ENCODE data around the gene SLC2A9. TPM values are rescaled to one million over a fixed set of nuclear protein-coding genes. Genes with fewer than 3 reads are reported as not detected.

The SLC2A9 gene
- total RNA-seq, 4 donors from 2014 or later, result 5.6 to 10.5 (median 6.5) TPM

GRCh38 chr4:10023806-10024205 is 2.5 kb upstream of the SLC2A9 start:
- intact Hi-C loops (cut with DNase I), result no loop called here
- DNase-seq (ENCODE audit: extremely low spot score), result no peak
- Histone ChIP-seq H3K4me3 (no peak overlapping the region), H3K36me3 (no peaks in the 10 kb centered on the region), H3K27me3 (no peaks in the 10 kb centered on the region), H3K9me3 (no peaks in the 10 kb centered on the region), H3K27ac (replicated peaks in 1 of 4) (peak overlapping the region; percentile 13 to 47 (median 38)), H3K4me1 (peaks cover 34 to 42% (median 35%) of the 10 kb centered on the region in 4 donors)
- WGBS, result 71% methylated on average over 7 of the region's 7 CpGs
- TF ChIP-seq POLR2AphosphoS5 (IDR thresholded peaks at IDR 0.05), result no peak
- TF ChIP-seq CTCF (IDR thresholded peaks at IDR 0.05), result no peak
- no peak for TF ChIP-seq POLR2A (IDR thresholded peaks at IDR 0.05; ENCODE audit: low read depth)
- TF ChIP-seq EP300 (IDR thresholded peaks at IDR 0.05), result no peak

GRCh38 chr4:10023050-10023419 is 1.7 kb upstream of the SLC2A9 start:
- no peak for TF ChIP-seq EP300 (IDR thresholded peaks at IDR 0.05)
- no peak for TF ChIP-seq POLR2AphosphoS5 (IDR thresholded peaks at IDR 0.05)
- peaks cover 40 to 47% (median 41%) of the 10 kb centered on the region in 4 donors for H3K4me1 ChIP-seq
- H3K36me3 ChIP-seq, result no peaks in the 10 kb centered on the region
- no peak for DNase-seq (ENCODE audit: extremely low spot score)
- intact Hi-C loops (cut with DNase I), result no loop called here
- H3K4me3 ChIP-seq, result no peak overlapping the region
- peak overlapping the region in 2 of 4 donors; percentile 6 to 7 for H3K27ac ChIP-seq (replicated peaks in 1 of 4)
- no peaks in the 10 kb centered on the region for H3K27me3 ChIP-seq
- WGBS, result 80% methylated on average over 5 of the region's 5 CpGs
- H3K9me3 ChIP-seq, result no peaks in the 10 kb centered on the region

GRCh38 chr4:10022346-10023049 is 1.2 kb upstream of the SLC2A9 start:
- H3K27ac ChIP-seq (replicated peaks in 1 of 4), result peak overlapping the region in 3 of 4 donors; percentile 83 to 90 (median 88)
- no peaks in the 10 kb centered on the region for H3K9me3 ChIP-seq
- no peaks in the 10 kb centered on the region for H3K27me3 ChIP-seq
- no peak for DNase-seq (ENCODE audit: extremely low spot score)
- H3K36me3 ChIP-seq, result no peaks in the 10 kb centered on the region
- H3K4me3 ChIP-seq, result no peak overlapping the region
- TF ChIP-seq POLR2AphosphoS5 (IDR thresholded peaks at IDR 0.05), result no peak
- intact Hi-C loops (cut with DNase I), result no loop called here
- 78% methylated on average over 14 of the region's 14 CpGs for WGBS
- peaks cover 42 to 47% (median 44%) of the 10 kb centered on the region in 4 donors for H3K4me1 ChIP-seq

GRCh38 chr4:10021653-10022023 is 341 bp upstream of the SLC2A9 start:
- H3K36me3 ChIP-seq, result no peaks in the 10 kb centered on the region
- intact Hi-C loops (cut with DNase I), result no loop called here
- H3K27me3 ChIP-seq, result no peaks in the 10 kb centered on the region
- H3K4me3 ChIP-seq, result no peak overlapping the region
- TF ChIP-seq POLR2AphosphoS5 (IDR thresholded peaks at IDR 0.05) (no peak), CTCF (IDR thresholded peaks at IDR 0.05) (no peak), POLR2A (IDR thresholded peaks at IDR 0.05; ENCODE audit: low read depth) (no peak), EP300 (IDR thresholded peaks at IDR 0.05) (no peak)
- WGBS, result 79% methylated on average over 5 of the region's 5 CpGs
- peaks cover 42 to 47% (median 44%) of the 10 kb centered on the region in 4 donors for H3K4me1 ChIP-seq
- peak overlapping the region; percentile 61 to 90 (median 86) for H3K27ac ChIP-seq (replicated peaks in 1 of 4)
- no peaks in the 10 kb centered on the region for H3K9me3 ChIP-seq
- DNase-seq (ENCODE audit: extremely low spot score), result no peak

GRCh38 chr4:10020106-10020505 is 1.2 kb downstream of the SLC2A9 start:
- no peaks in the 10 kb centered on the region for H3K27me3 ChIP-seq
- peak overlapping the region; percentile 83 to 90 (median 86) for H3K27ac ChIP-seq (replicated peaks in 1 of 4)
- no peaks in the 10 kb centered on the region for H3K9me3 ChIP-seq
- TF ChIP-seq POLR2AphosphoS5 (IDR thresholded peaks at IDR 0.05) (no peak), CTCF (IDR thresholded peaks at IDR 0.05) (no peak), POLR2A (IDR thresholded peaks at IDR 0.05; ENCODE audit: low read depth) (no peak), EP300 (IDR thresholded peaks at IDR 0.05) (no peak)
- WGBS, result 77% methylated on average over 6 of the region's 6 CpGs
- intact Hi-C loops (cut with DNase I), result no loop called here
- H3K4me1 ChIP-seq, result peaks cover 43 to 50% (median 47%) of the 10 kb centered on the region in 4 donors
- H3K36me3 ChIP-seq, result no peaks in the 10 kb centered on the region
- no peak for DNase-seq (ENCODE audit: extremely low spot score)
- H3K4me3 ChIP-seq, result no peak overlapping the region
